PC-3 (cell line): ENCODE data around the gene GRB10.

ENCODE experiments used
- EZH2 ChIP-seq: fragments of 300-600 bp; sonication (generic); IDR thresholded peaks from one replicate; pipeline ENCODE4 v1.6.1; 2017; ENCODE audit warnings: antibody characterized with exemption, mild to moderate bottlenecking, low read length; ENCODE audit not compliant: unreplicated experiment
- TF ChIP-seq, protein P1 (sequence below): fragments of 300-600 bp; sonication (generic); conservative IDR thresholded peaks from 2 replicates; pipeline ENCODE4 v1.5.1; 2017; ENCODE audit warnings: antibody characterized with exemption, low read depth, mild to moderate bottlenecking, low read length

- TF ChIP-seq, protein P1, sequence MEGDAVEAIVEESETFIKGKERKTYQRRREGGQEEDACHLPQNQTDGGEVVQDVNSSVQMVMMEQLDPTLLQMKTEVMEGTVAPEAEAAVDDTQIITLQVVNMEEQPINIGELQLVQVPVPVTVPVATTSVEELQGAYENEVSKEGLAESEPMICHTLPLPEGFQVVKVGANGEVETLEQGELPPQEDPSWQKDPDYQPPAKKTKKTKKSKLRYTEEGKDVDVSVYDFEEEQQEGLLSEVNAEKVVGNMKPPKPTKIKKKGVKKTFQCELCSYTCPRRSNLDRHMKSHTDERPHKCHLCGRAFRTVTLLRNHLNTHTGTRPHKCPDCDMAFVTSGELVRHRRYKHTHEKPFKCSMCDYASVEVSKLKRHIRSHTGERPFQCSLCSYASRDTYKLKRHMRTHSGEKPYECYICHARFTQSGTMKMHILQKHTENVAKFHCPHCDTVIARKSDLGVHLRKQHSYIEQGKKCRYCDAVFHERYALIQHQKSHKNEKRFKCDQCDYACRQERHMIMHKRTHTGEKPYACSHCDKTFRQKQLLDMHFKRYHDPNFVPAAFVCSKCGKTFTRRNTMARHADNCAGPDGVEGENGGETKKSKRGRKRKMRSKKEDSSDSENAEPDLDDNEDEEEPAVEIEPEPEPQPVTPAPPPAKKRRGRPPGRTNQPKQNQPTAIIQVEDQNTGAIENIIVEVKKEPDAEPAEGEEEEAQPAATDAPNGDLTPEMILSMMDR, result no peak
- TF ChIP-seq EZH2, result no peak
Observed at GRCh38 chr7:50677638-50677996, 105.1 kb downstream of the GRB10 start.
